Activated CD4-positive, alpha-beta T cell treated with anti-CD3 and anti-CD28 coated beads, Interleukin-2, amount 50 U/mL, for 48 hours (primary cell): ENCODE data around the gene NAT9.

ENCODE experiments used
- DNase-seq, 2 experiments: peaks; one replicate each; pipeline ENCODE4 v3.0.0-alpha.2; 2020

Gene NAT9

DNA sequence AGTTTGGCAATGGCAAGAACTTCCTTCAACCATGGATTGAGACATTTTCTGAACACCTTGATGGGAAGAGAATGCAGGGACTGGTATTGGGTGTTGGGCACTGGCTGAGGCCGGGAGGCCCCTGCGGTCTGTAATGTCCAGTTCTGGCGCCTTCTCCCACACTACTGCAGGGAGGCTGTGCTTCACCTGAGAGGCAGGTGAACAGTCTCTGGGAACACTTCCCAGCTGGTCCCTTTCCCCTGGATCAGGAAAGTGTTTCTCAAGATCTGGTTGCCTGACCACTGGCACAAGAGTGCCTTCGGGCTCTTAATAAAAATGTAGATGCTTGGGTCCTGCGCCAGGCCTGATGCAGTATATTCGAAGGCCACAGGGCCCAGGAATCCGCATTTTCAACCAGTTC lies 28.5 kb upstream of the NAT9 start:
- no peak for DNase-seq

DNA sequence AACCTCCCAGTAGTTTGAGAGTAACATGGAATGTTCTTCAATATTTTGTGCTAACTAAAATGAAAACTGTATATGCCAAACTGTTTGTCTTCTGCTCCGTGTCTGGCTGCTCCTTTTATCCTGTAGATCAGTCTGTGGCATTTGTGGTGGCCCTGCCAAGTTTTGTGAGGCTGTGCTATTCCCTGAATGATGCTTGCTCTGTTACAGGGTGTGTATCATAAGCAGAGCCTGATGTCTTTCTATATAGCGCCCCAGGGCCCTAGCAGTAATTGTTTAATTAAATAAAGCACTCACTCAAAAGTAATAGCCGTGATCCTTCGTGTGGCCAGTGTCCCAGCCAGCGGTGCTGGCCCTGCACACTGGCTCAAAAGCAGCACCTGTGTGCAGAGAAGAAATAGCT lies 27.8 kb upstream of the NAT9 start:
- DNase-seq: no peak

DNA sequence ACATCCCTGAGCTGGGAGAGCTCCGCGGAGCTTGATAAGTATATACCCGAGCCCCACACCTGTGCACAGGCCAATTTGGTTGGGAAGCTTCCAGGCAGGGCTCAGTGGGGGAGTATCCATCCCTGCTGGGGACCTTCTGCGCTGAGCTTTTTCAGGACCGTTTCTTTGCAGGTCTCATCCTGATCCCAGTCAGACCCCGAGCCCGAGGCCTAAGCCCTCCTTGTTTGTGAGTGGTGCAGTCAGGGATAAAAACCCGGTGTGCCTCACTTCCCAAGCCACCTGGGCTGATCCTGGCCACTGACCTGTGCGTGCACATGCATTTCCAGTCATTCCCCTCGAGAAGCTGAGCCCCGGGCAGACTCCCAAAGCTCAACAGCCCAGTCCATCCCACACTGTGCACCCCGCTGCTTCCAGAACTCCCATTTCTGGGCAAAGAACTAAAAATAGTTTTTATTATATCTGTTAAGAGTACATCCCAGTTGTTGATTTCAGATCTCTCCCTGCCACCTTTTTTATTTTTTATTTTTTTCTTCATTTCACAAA lies 27.3 kb upstream of the NAT9 start:
- no peak for DNase-seq

DNA sequence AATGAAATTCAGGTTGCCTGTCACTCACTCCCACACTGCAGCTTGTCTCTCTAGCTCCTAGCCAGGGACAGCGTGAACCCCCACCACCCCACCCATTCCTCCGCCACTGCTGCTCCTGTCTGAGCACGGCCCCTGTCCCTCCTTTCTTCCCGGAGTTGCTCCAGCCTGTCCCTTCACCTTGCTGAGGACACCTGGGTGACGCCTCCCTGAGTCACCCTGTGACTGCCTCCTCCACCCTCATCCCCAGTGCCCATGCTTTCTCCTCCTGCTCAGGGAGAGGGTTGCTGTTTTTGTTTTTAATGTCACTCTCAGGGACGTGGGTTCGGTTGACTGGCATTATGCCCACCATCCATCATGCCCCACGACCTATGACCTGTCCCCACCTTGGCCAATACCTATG lies 25.8 kb upstream of the NAT9 start:
- DNase-seq: no peak

DNA sequence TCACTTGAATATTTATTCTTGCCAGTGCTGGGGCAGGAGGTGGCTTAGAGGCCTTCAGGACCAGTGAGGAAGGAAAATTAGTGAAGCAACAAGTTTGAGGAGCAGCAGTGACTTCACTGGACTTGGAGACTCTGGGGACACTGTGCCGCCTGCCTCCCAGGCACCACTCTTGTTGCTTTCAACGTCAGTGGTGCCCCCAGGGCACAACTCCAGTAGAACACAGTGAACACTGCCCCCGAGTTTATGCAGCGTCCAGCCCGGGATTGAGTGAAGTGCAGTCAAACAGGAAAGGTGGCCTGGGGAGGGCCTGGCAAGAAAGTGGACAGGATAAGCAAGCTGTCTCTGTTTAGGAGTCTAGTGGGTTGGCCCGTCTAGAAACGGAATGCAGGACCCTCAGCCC lies 24.4 kb upstream of the NAT9 start:
- no peak for DNase-seq

DNA sequence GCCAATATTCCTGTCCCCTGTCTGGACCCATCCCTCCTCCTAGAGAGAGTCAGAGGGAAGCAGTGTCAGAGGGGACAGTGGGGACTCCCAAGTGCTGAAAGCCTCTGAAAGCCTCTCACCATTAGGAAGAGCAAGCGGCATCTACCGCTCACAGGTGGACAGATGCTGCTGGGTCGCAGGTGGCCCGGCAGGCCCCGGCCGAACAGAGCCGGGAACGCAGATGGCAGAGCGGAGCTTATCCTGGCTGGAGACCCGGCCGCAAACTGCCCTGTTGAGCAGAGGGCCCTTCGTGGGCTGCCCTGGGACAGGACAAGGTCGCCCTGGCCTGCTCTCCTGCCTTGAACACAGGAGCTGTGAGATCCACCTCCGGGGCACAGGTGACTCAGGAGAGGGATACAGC lies 23.0 kb upstream of the NAT9 start:
- no peak for DNase-seq

DNA sequence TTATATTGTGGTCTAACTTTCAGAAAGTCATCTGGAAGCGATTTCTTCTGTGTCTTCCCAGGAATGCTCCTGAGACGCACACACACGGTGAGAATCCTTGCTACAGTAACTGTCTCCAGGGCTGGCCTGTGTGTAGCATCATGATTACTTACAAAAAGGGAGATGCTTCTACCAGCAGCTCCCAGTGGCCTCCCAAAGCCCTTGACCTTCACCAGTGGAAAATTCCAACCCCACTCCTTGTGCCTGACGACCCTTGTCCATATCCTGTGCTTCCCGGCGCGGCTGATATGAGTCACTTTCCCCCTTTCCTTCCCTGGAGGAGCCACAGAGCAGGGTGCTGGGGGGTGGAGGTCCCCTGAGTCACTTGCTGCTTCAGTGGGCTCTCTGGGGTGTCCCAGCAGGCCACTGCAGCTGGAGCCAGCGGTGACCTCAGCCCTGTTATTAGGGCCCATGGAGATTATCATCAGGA lies 22.1 kb upstream of the NAT9 start:
- DNase-seq: no peak

DNA sequence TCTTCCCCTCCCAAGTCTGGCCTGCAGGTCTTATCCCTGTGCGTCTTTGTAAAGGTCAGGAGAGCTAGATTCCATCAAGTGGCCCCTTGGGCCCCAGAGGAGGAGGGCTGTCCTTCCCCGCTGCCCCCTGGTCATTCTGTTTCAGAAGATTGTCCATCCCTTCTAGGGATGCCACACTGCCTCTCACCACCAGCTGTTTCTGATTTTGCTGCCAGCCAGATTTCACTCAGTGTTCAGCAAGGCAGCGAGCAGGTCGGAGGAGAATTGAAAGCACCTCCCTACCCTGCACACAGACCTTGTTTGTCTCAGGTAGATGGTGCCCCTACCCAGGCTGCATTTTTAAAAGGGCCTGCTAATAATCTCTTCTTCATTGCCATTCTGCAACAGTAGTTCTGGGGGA lies 21.7 kb upstream of the NAT9 start:
- DNase-seq: no peak

DNA sequence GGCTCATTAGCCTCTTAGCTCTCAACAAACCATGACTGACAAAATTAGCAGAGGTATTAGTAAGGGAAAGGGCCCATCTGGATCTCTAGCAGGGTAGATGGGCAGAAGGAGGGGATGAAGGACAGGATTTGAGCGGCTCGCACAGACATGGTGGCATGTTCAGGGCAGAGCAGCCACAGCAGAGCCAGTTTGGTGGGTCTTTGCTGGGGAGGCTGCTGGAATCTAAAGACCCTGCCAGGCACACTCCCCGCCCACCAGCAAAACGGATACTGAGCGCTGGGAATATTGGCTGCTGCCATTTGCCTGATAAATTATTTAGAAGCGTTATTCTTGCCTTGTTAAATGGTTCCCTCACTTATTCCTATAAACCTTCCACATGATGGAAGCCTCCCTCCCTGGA lies 20.7 kb upstream of the NAT9 start:
- no peak for DNase-seq

DNA sequence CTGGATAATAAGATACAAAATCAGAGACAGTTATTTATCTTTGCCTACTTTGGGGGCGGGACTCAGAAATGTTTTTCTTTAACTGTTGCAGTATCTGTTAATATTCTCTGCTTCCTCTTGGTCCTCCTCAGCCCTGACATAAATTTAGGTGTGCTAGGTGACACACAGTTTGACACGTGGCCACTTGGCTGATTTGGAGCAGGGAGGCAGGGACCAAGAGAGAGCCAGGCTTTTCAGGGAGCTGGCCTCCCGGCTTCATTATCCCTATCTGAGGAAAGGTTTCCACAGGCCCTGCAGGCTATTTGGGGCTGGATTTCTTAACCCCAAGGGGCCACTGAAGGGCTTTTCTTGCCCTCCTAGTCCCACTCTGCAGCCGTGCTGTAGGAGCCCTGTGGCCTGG lies 20.1 kb upstream of the NAT9 start:
- no peak for DNase-seq

DNA sequence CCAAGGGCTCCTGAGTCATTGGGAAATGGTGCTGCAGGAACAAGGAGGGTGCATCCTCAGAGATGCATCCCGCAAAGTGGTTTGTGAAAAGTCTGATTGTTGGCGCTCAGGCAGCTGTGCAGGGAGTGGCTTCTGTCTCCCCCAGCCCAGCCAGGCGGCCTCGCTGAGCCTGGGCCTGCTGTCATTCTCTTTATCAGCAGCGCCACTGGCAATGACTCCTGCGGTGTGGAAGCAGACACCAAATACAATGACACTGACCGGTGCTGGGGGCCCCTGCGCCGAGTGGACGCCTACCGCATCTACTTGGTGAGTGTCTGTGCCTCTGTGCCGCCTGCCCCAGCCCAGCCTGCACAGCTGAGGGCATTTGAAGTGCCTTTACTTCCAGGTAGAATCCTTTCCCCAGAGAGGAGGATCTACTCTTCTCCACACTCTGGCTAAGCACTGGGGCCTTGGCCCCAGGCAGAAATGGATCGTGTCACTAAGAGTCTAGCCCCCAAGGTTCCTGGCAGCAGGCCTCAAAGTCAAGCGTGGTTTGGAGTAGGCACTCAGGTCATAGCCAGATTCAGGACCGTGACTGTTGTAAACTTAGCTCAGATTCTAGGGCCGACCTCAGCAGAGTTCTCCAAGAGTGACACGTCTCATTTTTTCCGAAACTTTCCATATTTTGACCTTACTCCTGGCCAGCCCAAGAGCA lies 19.3 kb upstream of the NAT9 start:
- no peak for DNase-seq

DNA sequence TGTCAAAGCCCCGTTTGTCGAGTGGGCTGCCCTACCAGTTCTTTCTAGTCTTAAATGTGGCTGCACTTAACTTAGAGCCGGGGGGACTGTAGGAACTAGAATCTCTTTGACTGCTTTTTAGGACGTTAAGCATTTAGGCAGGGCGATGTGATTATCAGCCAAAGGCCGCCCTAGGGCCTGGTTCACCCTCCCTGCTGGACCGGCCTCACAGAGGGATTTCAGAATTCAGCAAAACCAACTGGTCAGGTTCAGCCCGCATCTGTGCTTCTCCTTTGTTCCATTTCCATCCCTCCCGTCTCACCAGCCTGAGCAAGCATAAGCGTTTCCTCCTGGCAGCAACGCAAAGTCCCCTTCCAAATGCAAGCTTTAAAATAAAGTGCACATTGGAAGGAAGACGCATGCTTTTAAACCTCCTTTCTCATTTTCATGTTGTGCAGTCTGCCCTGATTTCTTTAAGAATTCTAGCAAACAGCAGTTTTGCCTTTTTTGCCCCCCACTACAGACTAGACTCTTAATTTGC lies 16.5 kb upstream of the NAT9 start:
- no peak for DNase-seq

DNA sequence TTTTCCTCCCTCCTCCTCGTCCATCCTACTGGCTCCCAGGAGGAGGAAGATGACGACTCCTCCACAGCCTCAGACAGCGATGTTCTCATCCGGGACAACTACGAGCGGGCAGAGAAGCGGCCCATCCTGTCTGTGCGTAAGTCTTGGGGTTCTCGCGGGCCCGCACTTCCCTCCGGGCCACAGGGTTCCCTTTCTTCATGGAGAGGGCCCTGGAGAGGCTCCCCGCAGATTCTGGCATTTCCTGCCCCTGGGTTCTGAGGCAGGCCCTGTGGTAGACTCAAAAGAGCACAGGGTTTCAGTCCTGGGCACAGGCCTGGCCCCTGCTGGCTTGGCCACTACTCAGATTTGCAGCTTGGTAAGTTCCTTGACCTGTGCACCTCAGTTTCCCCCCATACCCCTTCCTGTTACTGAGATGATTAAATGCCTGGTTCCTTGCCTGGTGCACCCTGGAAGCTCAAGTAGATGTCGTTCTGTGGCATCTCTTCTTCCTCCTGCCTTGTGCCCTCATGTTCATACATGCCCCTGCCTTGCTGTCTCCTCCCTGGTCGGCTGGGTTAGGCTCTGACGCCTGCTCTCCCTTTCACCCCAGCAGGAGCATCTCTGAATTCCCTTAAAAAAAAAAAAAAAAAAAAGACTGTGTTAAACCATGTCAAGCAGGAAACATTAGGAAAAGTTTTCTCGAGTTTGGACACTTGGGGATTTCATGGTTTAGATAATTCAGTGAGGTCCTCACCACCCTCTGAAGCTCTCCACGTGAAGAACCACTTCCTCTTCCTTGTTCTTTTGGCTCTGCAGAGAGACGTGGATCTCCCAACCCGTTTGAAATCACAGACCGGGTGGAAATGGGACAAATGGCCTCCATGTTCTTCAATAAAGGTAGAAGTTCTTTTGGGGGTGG lies 14.3 kb upstream of the NAT9 start:
- DNase-seq: no peak

DNA sequence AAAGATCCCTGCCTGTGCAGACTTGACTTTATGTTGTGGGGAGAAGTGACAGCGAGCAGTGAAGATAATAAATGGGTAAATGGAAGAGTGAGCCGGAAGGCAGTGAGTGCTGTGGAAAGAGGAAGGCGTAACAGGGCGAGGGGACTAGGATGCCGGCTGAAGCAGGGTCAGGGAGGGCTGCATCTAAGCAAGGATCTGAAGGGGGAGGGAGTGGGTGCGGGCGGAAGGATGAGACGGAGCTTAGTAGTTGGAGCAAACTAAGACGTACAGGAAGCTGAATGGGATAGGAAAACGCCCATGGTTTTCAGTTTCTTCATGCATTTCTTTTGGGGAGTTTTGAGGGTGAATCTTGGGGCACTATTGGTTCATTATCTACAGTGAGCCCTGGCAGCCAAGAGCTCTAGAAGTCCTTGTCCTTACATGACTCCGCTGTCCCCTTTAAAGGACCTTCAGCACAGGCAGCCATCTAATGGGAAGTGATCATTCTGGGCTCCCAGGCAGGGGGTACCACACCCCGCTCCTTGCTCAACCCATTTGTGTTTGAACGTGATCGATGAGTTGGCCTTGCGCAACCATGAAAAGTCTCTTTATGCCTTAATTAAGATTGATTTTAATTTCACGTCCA lies 10.4 kb upstream of the NAT9 start:
- no peak for DNase-seq

DNA sequence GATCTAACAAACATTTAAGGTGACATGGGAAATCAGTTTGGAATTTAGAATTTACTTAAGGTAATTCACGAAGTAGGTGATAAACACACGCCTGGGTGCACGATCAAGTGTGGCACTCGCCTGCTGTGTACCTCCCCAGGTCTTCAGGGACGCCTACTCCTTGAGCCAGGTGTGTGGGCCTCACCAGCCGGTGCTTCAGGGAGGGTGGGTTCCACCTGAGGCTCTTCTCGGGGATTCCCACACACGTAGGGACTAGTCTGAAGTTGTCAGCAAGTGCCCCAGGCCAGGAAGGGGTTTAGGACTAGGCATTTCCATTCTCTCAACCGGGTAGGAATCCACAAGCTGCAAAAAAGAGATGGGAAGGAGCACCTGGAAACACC lies 9.8 kb upstream of the NAT9 start:
- no peak for DNase-seq

DNA sequence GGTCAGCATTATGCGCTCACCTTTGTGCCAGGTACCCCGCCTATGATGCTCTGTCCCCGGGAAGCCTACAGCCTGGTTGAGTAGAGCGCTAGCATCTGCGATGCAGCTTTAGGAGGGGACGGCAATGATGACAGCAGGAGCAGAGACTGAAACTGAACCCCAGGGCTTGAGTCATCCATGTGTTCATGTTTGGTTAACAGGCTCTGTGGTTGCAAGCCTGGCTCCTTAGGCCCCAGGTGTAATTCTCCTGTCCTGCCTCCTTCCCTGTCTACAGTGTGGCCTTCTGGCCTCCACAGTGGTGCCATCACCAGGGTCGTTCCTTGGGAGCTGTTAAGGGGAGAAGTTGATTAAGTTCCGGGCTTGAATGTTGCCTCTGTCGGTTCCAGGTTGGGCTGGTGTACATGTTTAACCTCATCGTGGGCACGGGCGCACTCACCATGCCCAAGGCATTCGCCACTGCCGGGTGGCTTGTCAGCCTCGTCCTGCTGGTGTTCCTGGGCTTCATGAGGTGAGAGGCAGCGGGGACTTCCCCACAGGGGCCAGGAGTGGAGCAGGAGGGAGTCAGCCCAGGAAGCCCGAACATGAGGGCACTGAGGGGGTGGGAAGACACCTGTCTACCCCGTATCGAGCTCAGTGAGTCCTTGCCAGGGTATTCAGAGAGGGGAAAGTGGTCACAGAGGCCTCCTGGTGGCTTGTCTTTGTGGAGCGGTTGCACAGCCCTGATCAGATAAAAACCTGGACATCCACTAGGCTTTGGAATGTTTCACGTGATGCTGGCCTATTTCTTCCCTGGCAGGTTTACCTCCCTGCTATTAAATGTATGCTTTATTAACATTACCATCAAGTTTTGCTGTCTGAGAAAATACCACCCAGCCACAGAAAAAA lies 9.2 kb upstream of the NAT9 start:
- DNase-seq: peak; percentile 34 to 45

DNA sequence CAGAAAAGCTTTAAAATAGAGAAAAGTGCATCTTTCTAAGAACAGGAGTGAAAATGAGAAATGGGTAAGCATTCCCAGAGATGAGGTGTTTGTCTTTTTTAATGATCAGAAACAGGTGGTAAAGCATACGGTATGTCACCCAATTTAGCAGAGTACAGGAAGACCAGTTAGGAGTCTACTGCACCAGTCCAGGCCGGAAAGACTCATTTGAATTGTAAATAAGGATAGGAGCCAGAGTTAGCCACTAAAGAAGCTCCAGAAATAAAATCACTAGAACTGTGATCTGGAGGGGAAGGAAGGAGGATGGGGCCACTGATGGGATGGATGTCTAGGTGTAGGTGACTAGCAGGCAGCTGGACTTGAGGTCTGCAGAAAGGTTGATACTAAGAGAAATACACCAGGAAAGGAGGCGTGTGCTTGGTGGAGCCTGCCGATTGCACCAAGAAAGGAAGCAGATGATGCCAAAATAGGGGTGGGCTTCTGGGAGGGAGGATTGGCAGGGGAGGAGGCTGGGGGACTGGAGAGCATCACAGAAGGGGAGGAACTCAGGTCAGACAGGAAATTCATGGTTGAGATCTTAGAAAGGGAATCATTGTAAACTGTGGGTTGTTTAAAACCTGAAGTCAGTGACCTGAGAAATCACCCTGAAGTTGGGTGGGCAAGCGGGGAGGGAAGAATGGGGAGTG lies 8.1 kb upstream of the NAT9 start:
- DNase-seq: no peak

DNA sequence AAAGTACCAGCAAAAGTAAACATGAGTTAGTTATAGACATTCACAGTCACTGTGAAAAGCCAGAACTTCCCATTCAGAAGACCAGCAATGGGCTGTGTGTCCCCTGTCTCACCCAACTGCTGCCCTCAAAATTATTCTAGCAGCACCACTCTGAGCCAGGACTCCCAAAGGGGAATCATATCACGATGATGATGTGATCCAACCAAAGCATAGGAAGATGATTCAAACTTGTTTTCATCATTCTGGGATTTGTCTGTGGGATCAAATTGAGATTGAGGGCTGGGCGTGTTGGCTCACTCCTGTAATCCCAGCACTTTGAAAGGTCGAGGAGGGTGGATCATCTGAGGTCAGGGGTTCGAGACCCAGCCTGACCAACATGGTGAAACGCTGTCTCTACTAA lies 6.4 kb upstream of the NAT9 start:
- no peak for DNase-seq

DNA sequence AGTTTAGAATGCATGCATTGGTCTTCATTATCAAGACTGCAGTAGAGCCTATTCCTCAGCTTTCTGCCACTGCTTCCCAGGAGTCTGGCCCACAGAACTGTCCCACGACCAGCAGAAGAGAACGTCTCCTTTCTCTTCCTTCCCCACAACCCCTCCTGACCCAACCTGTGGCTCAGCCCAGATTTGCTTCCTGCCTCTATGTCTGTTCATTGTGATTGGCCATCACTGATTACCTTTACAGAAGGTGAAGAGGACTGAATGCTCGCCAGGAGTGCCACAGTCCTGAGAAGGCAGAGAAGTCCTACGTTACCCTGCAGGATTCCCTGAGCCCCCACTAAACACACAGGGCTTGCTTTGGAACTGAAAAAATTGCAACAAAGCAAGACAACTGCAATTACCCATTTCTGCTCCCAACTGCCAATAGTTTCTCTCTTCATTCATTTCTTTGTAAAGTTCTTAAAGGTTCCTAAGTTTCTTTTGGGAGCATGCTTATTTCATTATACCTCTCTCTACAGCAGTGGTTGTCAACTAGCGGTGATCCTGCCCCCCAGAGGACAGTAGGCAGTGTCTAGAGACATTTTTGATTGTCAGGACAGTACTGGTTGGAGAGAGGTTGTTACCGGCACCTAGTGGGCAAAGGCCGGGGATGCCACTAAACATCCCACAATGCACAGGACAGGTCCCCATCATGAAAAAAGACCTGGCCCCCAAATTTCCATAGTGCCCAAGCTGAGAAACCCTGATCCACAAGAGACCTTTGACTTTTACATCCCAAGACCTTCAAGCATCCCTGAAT lies 4.5 kb upstream of the NAT9 start:
- no peak for DNase-seq

DNA sequence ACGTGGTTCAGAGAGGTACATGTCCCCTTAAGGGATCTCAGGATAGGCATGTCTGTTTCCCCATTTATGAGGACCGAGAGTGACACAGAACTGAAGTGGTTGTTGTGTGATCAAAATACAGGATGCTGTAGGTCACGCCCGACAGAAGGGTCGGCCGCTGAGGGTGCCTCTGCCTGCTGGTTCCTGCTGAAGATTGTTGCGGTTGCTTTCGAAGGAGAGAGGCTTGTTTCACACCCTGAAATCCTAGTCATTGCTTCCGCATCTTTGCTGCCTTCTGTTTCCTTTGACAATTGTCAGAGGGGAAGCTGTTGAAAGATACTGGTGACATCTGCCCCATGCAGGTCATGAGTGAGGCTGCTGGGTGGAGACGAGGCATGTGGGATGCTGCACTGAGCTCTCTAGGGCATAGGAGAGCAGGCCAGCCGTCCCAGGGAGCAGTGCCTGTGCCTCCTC lies 3.8 kb upstream of the NAT9 start:
- DNase-seq: peak; percentile 58 to 69

DNA sequence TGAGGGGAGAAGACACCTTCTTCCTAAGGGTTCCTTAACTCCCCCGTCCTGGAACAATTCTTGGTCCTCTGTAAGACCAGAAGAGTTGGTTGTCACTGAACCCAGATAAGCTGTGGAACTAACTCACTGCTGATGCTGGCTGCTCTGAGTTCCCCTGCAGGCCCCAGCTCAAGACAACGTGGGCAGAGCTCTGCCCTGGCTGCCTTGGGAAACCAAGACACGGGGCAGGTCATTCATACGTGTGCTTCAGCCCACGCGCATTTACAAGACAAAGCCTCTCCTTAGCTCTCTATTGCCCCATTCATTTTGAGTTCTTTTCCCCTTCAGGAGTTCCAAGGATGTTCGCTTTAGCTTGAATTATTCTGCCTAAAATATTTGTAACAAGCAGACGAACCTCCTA lies 3.4 kb upstream of the NAT9 start:
- no peak for DNase-seq
